22Rv1 (cell line): ENCODE measurements around the gene DMBT1.

ENCODE experiments used
- ZFX ChIP-seq: fragments of 450-650 bp; IDR thresholded peaks from 2 replicates; pipeline ENCODE4 v1.6.1; 2017; ENCODE audit warnings: antibody characterized with exemption, borderline replicate concordance
- TF ChIP-seq, protein P1 (sequence below): fragments of 450-650 bp; IDR thresholded peaks from 2 replicates; pipeline ENCODE4 v1.5.1; 2017; ENCODE audit warnings: mild to moderate bottlenecking

DNA sequence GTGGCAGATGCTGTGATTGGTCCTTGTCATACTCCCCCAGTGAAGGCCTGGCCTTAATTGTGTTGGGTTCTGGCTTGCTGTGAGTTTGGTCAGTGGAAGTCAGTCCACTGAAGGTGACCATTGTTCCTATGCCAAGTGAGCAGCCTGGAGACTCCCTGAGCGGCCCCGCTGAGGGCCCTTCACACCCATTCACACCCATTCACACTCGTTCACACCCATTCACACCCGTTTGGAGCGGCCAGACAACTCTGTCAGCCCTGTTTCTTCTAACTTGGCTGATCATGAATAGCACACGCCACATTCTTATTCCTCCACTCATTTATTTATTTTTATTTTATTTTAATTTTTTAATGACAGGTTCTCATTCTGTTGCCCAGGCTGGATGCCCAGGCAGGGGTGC, 77.6 kb downstream of the DMBT1 start:
- TF ChIP-seq, protein P1, sequence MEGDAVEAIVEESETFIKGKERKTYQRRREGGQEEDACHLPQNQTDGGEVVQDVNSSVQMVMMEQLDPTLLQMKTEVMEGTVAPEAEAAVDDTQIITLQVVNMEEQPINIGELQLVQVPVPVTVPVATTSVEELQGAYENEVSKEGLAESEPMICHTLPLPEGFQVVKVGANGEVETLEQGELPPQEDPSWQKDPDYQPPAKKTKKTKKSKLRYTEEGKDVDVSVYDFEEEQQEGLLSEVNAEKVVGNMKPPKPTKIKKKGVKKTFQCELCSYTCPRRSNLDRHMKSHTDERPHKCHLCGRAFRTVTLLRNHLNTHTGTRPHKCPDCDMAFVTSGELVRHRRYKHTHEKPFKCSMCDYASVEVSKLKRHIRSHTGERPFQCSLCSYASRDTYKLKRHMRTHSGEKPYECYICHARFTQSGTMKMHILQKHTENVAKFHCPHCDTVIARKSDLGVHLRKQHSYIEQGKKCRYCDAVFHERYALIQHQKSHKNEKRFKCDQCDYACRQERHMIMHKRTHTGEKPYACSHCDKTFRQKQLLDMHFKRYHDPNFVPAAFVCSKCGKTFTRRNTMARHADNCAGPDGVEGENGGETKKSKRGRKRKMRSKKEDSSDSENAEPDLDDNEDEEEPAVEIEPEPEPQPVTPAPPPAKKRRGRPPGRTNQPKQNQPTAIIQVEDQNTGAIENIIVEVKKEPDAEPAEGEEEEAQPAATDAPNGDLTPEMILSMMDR: no peak
- TF ChIP-seq ZFX: no peak
